ENCODE data around the gene INPP5A. TPM values are rescaled to one million over a fixed set of nuclear protein-coding genes. Genes with fewer than 3 reads are reported as not detected.

The INPP5A gene
- total RNA-seq, 1 experiment from 2014 or later: 44.5 TPM

GRCh38 chr10:132650611-132651250 lies 113.1 kb downstream of the INPP5A start:
- no TSS peak for BruUV-seq (replicated peaks)
- H3K9me3 Mint-ChIP-seq (ENCODE audit: unreplicated experiment): no peaks in the 10 kb centered on the region
- Histone ChIP-seq H3K36me3 (ENCODE audit: control insufficient read depth, insufficient read depth, low read length) (no peaks in the 10 kb centered on the region), H3K4me1 (no peaks in the 10 kb centered on the region), H3K9me3 (no peaks in the 10 kb centered on the region), H3K27me3 (replicated peaks; ENCODE audit: control insufficient read depth, insufficient read depth, low read length) (no peaks in the 10 kb centered on the region), H3K4me3 (ENCODE audit: low read depth, low read length) (no peak overlapping the region)
- CTCF ChIA-PET: no interaction called here
- DNase-seq: no peak
- POLR2A ChIA-PET: no interaction called here
- intact Hi-C loops (cut with micrococcal nuclease; ENCODE audit: unreplicated experiment): loop anchor here (5.0 kb wide), 1 partner anchor 142 kb away; no protein-coding TSS in a partner anchor
- no peak for TF ChIP-seq CTCF (IDR thresholded peaks at IDR 0.05; ENCODE audit: insufficient read depth in 1 of 2, low read depth in 1 of 2, low read length in 1 of 2, severe bottlenecking in 1 of 2, unreplicated experiment in 1 of 2)
- H3K36me3 Mint-ChIP-seq (ENCODE audit: insufficient read depth, unreplicated experiment): no peaks in the 10 kb centered on the region
- H3K4me3 Mint-ChIP-seq (ENCODE audit: unreplicated experiment): no peak overlapping the region
- H3K27me3 Mint-ChIP-seq (ENCODE audit: insufficient read depth, unreplicated experiment): no peaks in the 10 kb centered on the region
- H3K4me1 Mint-ChIP-seq (ENCODE audit: low read depth, unreplicated experiment): no peaks in the 10 kb centered on the region
- H3K27ac Mint-ChIP-seq (ENCODE audit: unreplicated experiment): no peak overlapping the region

- no TSS peak for BruUV-seq (replicated peaks)
- Mint-ChIP-seq H3K27me3 (ENCODE audit: insufficient read depth, unreplicated experiment) (no peaks in the 10 kb centered on the region), H3K27ac (ENCODE audit: unreplicated experiment) (no peak overlapping the region), H3K36me3 (ENCODE audit: insufficient read depth, unreplicated experiment) (no peaks in the 10 kb centered on the region), H3K4me3 (ENCODE audit: unreplicated experiment) (no peak overlapping the region), H3K9me3 (ENCODE audit: unreplicated experiment) (no peaks in the 10 kb centered on the region), H3K4me1 (ENCODE audit: low read depth, unreplicated experiment) (no peaks in the 10 kb centered on the region)
- no peaks in the 10 kb centered on the region for H3K4me1 ChIP-seq
- no peak for TF ChIP-seq CTCF (IDR thresholded peaks at IDR 0.05; ENCODE audit: insufficient read depth in 1 of 2, low read depth in 1 of 2, low read length in 1 of 2, severe bottlenecking in 1 of 2, unreplicated experiment in 1 of 2)
- intact Hi-C loops (cut with micrococcal nuclease; ENCODE audit: unreplicated experiment): loop anchor here (5.0 kb wide), 1 partner anchor 141 kb away; no protein-coding TSS in a partner anchor
- no peak for DNase-seq
- POLR2A ChIA-PET: no interaction called here
- CTCF ChIA-PET: interaction anchor here (0.7 kb wide), 1 partner anchor 186 kb away, joined by 3 read pairs; no protein-coding TSS in a partner anchor
- no peak overlapping the region for H3K4me3 ChIP-seq (ENCODE audit: low read depth, low read length)
- H3K36me3 ChIP-seq (ENCODE audit: control insufficient read depth, insufficient read depth, low read length): no peaks in the 10 kb centered on the region
- H3K27me3 ChIP-seq (replicated peaks; ENCODE audit: control insufficient read depth, insufficient read depth, low read length): no peaks in the 10 kb centered on the region
- no peaks in the 10 kb centered on the region for H3K9me3 ChIP-seq
These were observed 114.0 kb downstream of the INPP5A start for GRCh38 chr10:132651511-132652029.

DNA sequence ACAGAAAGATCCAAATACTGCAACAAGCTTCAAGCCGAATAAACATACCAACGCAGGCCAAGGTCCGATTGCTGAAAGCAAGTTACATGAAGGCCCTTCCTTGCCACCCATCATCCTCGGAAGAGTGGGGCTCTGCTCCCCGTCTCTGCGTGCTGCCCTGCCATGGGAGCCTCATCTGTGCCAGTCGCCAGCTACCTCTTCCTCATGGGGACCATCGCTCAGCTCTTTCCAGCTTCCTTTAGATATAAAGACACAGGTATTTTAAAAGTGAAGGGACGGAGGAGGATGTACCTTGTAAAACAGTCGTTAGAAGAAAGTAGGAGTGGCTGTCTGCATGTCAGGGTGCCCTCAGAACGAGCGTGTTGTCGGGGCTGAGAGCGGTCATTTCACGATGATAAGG lies 114.9 kb downstream of the INPP5A start:
- H3K27me3 Mint-ChIP-seq (ENCODE audit: insufficient read depth, unreplicated experiment): no peaks in the 10 kb centered on the region
- BruUV-seq (replicated peaks): no TSS peak

More for the DNA sequence above, 114.9 kb downstream of the INPP5A start:
- Mint-ChIP-seq H3K36me3 (ENCODE audit: insufficient read depth, unreplicated experiment) (no peaks in the 10 kb centered on the region), H3K27ac (ENCODE audit: unreplicated experiment) (no peak overlapping the region), H3K4me3 (ENCODE audit: unreplicated experiment) (no peak overlapping the region), H3K4me1 (ENCODE audit: low read depth, unreplicated experiment) (no peaks in the 10 kb centered on the region), H3K9me3 (ENCODE audit: unreplicated experiment) (no peaks in the 10 kb centered on the region)
- no peaks in the 10 kb centered on the region for H3K27me3 ChIP-seq (replicated peaks; ENCODE audit: control insufficient read depth, insufficient read depth, low read length)
- DNase-seq: no peak
- ChIA-PET CTCF (no interaction called here), POLR2A (no interaction called here)
- H3K36me3 ChIP-seq (ENCODE audit: control insufficient read depth, insufficient read depth, low read length): no peaks in the 10 kb centered on the region
- H3K4me3 ChIP-seq (ENCODE audit: low read depth, low read length): no peak overlapping the region
- no peaks in the 10 kb centered on the region for H3K9me3 ChIP-seq
- intact Hi-C loops (cut with micrococcal nuclease; ENCODE audit: unreplicated experiment): loop anchor here (5.0 kb wide), 1 partner anchor 140 kb away; no protein-coding TSS in a partner anchor
- TF ChIP-seq CTCF (IDR thresholded peaks at IDR 0.05; ENCODE audit: insufficient read depth in 1 of 2, low read depth in 1 of 2, low read length in 1 of 2, severe bottlenecking in 1 of 2, unreplicated experiment in 1 of 2): no peak
- H3K4me1 ChIP-seq: no peaks in the 10 kb centered on the region
